Measurements from ENCODE around the gene MBNL2. TPM values are rescaled to one million over a fixed set of nuclear protein-coding genes. Genes with fewer than 3 reads are reported as not detected.

The MBNL2 gene
- total RNA-seq, 2 experiments from 2014 or later: 15.8 to 16.1 TPM

DNA sequence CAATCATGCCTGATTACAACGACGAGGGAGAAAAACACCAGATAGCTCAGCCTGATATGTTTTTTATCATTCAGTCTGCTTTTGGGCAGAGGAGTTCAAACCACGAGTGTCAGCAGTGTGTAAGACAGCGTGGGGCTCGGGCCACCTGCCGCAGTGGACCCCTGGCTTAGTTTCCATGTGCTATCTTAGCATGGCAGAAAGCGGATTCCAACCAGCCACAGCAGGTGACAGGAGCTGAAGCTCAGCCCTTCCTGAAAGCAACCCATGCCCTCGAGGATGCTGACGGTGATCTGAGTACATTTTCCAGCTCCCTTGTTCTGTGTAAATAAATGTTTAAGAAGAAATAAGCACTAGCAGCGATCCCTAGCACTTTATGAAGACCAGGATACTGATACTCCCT is 32.2 kb upstream of the MBNL2 start:
- Mint-ChIP-seq H3K36me3 (ENCODE audit: low read depth) (no peaks in the 10 kb centered on the region), H3K27ac (no peak overlapping the region), H3K4me1 (ENCODE audit: low read depth) (peaks cover 8% of the 10 kb centered on the region), H3K27me3 (peaks cover 3% of the 10 kb centered on the region), H3K9me3 (no peaks in the 10 kb centered on the region), H3K4me3 (no peak overlapping the region)
- CTCF ChIA-PET: no interaction called here
- intact Hi-C loops (cut with micrococcal nuclease): no loop called here
- TF ChIP-seq, protein P1, sequence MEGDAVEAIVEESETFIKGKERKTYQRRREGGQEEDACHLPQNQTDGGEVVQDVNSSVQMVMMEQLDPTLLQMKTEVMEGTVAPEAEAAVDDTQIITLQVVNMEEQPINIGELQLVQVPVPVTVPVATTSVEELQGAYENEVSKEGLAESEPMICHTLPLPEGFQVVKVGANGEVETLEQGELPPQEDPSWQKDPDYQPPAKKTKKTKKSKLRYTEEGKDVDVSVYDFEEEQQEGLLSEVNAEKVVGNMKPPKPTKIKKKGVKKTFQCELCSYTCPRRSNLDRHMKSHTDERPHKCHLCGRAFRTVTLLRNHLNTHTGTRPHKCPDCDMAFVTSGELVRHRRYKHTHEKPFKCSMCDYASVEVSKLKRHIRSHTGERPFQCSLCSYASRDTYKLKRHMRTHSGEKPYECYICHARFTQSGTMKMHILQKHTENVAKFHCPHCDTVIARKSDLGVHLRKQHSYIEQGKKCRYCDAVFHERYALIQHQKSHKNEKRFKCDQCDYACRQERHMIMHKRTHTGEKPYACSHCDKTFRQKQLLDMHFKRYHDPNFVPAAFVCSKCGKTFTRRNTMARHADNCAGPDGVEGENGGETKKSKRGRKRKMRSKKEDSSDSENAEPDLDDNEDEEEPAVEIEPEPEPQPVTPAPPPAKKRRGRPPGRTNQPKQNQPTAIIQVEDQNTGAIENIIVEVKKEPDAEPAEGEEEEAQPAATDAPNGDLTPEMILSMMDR (IDR thresholded peaks at IDR 0.05): no peak
- ATAC-seq: no peak
- no peak for DNase-seq
- POLR2A ChIA-PET: no interaction called here

DNA sequence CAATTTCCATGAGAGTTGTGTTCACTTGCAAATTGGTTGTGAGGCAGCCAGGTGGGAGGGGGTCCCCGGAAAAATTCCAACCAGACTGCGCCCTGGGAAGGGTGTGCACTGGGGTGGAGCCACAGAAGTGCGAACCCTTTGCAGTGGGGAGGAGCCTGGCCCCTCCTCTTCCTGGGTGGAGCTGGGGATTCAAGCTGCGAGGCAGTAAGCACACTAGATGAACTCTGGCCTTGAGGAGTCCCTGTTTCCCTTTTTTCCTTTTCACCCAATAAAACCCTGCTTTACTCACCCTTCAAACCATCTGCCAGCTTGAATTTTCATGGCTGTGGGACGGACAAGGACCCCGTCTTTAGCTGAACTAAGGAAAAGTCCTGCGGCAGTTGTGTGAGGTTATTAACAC is 31.0 kb upstream of the MBNL2 start:
- H3K27ac Mint-ChIP-seq: no peak overlapping the region
- DNase-seq (no peak), ATAC-seq (no peak)
- TF ChIP-seq, protein P1 (IDR thresholded peaks at IDR 0.05): no peak
- H3K36me3 Mint-ChIP-seq (ENCODE audit: low read depth): no peaks in the 10 kb centered on the region
- no peak overlapping the region for H3K4me3 Mint-ChIP-seq
- intact Hi-C loops (cut with micrococcal nuclease): no loop called here
- ChIA-PET CTCF (interaction anchor here (1.3 to 1.7 kb wide), 3 partner anchors 80 to 173 kb away, joined by 3 to 4 read pairs (median 4); no protein-coding TSS in a partner anchor), POLR2A (no interaction called here)
- H3K4me1 Mint-ChIP-seq (ENCODE audit: low read depth): peaks cover 8% of the 10 kb centered on the region
- H3K9me3 Mint-ChIP-seq: no peaks in the 10 kb centered on the region
- H3K27me3 Mint-ChIP-seq: peaks cover 3% of the 10 kb centered on the region

DNA sequence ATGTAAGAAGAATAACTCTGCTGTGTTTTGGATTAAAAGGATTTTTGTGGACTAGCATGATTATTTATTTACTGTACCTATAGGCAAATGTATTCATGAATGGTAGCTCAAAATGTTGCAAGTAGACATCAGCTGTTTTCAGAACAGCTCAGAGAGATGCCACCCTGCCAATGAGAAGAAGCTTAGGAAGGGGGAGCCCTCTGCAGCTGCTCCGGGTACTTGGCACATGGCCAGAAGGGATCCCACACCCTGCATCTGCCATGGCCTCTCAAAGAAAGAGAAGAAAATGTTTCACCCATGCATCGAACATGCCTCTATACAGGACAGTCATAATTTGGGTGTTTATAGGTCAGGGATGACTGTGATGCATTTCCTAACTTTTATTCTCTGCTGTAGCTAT is 30.5 kb upstream of the MBNL2 start:
- ChIA-PET CTCF (interaction anchor here (1.3 to 1.7 kb wide), 4 partner anchors 8 to 173 kb away, joined by 3 to 4 read pairs (median 4); no protein-coding TSS in a partner anchor), POLR2A (no interaction called here)
- intact Hi-C loops (cut with micrococcal nuclease): no loop called here
- ATAC-seq (no peak), DNase-seq (no peak)
- H3K27me3 Mint-ChIP-seq: peaks cover 3% of the 10 kb centered on the region
- no peaks in the 10 kb centered on the region for H3K9me3 Mint-ChIP-seq
- no peak overlapping the region for H3K27ac Mint-ChIP-seq
- no peaks in the 10 kb centered on the region for H3K36me3 Mint-ChIP-seq (ENCODE audit: low read depth)
- TF ChIP-seq, protein P1 (IDR thresholded peaks at IDR 0.05): no peak
- peaks cover 8% of the 10 kb centered on the region for H3K4me1 Mint-ChIP-seq (ENCODE audit: low read depth)
- H3K4me3 Mint-ChIP-seq: no peak overlapping the region

DNA sequence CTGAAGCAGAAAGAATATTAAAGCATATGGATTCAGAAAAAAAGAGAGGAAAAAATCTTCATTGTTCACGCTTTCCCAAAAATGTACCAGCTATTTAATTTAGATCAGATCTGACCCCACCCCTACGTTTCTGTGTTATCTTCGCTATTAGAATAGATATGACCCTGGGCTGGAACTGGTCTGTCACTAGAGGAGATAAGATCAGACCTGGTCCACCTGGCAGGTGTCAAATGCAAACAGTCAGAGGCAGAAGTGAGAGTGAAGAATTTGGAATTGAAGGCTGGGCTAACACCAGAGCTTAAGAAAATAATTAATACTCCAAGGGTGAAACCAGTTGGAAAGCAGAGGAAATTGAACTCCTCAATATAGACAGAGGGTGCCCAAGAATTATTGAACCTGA is 30.0 kb upstream of the MBNL2 start:
- no peaks in the 10 kb centered on the region for H3K9me3 Mint-ChIP-seq
- no peak overlapping the region for H3K4me3 Mint-ChIP-seq
- no peak for DNase-seq
- H3K36me3 Mint-ChIP-seq (ENCODE audit: low read depth): no peaks in the 10 kb centered on the region
- peaks cover 3% of the 10 kb centered on the region for H3K27me3 Mint-ChIP-seq
- ATAC-seq: no peak
- ChIA-PET POLR2A (no interaction called here), CTCF (interaction anchor here (1.4 to 1.7 kb wide), 3 partner anchors 8 to 166 kb away, joined by 3 to 4 read pairs (median 3); no protein-coding TSS in a partner anchor)
- intact Hi-C loops (cut with micrococcal nuclease): no loop called here
- no peak overlapping the region for H3K27ac Mint-ChIP-seq
- H3K4me1 Mint-ChIP-seq (ENCODE audit: low read depth): peaks cover 8% of the 10 kb centered on the region
- TF ChIP-seq, protein P1 (IDR thresholded peaks at IDR 0.05): no peak

DNA sequence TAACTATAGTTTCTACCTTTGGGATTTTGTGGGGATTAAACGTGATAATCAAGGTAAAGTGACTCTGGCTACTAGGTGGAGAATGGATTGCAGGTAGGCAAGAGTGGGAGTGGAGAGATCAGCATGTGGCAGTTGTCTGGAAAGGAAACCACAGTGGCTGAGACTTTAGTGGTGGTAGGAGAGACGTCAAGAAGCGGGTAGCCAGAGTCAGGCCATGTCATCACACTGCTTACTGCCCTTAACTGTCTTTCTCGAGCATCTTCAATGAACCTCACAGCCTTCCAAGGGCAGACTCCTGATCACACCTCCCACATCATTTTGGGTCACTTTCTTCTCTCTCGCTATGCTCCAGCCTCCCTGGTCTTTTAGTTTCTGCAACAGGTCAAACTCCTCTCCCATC is 28.6 kb upstream of the MBNL2 start:
- CTCF ChIA-PET: no interaction called here
- POLR2A ChIA-PET: no interaction called here
- no peak overlapping the region for H3K27ac Mint-ChIP-seq

More for the DNA sequence above, 28.6 kb upstream of the MBNL2 start:
- Mint-ChIP-seq H3K36me3 (ENCODE audit: low read depth) (no peaks in the 10 kb centered on the region), H3K27me3 (peaks cover 3% of the 10 kb centered on the region), H3K4me1 (ENCODE audit: low read depth) (peaks cover 3% of the 10 kb centered on the region), H3K9me3 (no peaks in the 10 kb centered on the region), H3K4me3 (no peak overlapping the region)
- ATAC-seq (no peak), DNase-seq (no peak)
- TF ChIP-seq, protein P1 (IDR thresholded peaks at IDR 0.05): no peak
- intact Hi-C loops (cut with micrococcal nuclease): no loop called here
